ENCODE data around the gene RGS4. TPM values are rescaled to one million over a fixed set of nuclear protein-coding genes. Genes with fewer than 3 reads are reported as not detected.

Gene RGS4
- total RNA-seq, 3 donors from 2014 or later: 2.0 to 6.7 TPM; not detected in 1

DNA sequence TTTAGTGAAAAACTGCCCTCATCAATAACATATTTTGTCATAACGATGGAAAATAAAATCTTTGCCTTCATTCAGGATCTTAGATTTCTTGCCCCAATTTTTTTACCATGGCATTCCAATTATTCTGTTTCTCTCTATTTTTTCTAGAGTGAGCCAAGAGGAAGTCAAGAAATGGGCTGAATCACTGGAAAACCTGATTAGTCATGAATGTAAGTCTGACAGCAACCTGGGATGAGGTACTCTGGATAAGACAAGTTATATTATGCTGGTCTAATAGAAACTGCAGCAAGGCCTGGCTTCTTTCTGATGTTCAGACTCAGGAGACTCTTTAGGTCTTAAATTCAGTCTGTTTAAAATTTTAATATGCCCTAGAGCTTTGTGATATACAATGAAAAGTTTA is 3.5 kb downstream of the RGS4 start:
- H3K27ac ChIP-seq: no peak overlapping the region
- intact Hi-C loops (cut with DNase I; ENCODE audit: low total_unique reads): no loop called here
- TF ChIP-seq, protein P1, sequence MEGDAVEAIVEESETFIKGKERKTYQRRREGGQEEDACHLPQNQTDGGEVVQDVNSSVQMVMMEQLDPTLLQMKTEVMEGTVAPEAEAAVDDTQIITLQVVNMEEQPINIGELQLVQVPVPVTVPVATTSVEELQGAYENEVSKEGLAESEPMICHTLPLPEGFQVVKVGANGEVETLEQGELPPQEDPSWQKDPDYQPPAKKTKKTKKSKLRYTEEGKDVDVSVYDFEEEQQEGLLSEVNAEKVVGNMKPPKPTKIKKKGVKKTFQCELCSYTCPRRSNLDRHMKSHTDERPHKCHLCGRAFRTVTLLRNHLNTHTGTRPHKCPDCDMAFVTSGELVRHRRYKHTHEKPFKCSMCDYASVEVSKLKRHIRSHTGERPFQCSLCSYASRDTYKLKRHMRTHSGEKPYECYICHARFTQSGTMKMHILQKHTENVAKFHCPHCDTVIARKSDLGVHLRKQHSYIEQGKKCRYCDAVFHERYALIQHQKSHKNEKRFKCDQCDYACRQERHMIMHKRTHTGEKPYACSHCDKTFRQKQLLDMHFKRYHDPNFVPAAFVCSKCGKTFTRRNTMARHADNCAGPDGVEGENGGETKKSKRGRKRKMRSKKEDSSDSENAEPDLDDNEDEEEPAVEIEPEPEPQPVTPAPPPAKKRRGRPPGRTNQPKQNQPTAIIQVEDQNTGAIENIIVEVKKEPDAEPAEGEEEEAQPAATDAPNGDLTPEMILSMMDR (IDR thresholded peaks at IDR 0.05): no peak
- TF ChIP-seq POLR2A (IDR thresholded peaks at IDR 0.05) (no peak), POLR2AphosphoS5 (IDR thresholded peaks at IDR 0.05) (no peak)
- no peak overlapping the region for H3K4me3 ChIP-seq
- no peaks in the 10 kb centered on the region for H3K27me3 ChIP-seq
- H3K36me3 ChIP-seq: no peaks in the 10 kb centered on the region
- DNase-seq (ENCODE audit: low spot score in 2 of 2): no peak
- H3K9me3 ChIP-seq: no peaks in the 10 kb centered on the region
- H3K4me1 ChIP-seq: no peaks in the 10 kb centered on the region

- DNase-seq (ENCODE audit: low spot score in 2 of 2): no peak
- TF ChIP-seq, protein P1 (IDR thresholded peaks at IDR 0.05): no peak
- TF ChIP-seq POLR2AphosphoS5 (IDR thresholded peaks at IDR 0.05) (no peak), POLR2A (IDR thresholded peaks at IDR 0.05) (no peak)
- Histone ChIP-seq H3K4me3 (no peak overlapping the region), H3K27me3 (no peaks in the 10 kb centered on the region), H3K9me3 (no peaks in the 10 kb centered on the region), H3K36me3 (no peaks in the 10 kb centered on the region), H3K27ac (no peak overlapping the region), H3K4me1 (no peaks in the 10 kb centered on the region)
- intact Hi-C loops (cut with DNase I; ENCODE audit: low total_unique reads): no loop called here
Observed at GRCh38 chr1:163074004-163074403, 4.8 kb downstream of the RGS4 start.

GRCh38 chr1:163074716-163075284 is 5.6 kb downstream of the RGS4 start:
- TF ChIP-seq POLR2A (IDR thresholded peaks at IDR 0.05): no peak
- TF ChIP-seq, protein P1 (IDR thresholded peaks at IDR 0.05): no peak
- no peak for TF ChIP-seq POLR2AphosphoS5 (IDR thresholded peaks at IDR 0.05)

GRCh38 chr1:163076044-163076443 is 6.9 kb downstream of the RGS4 start:
- no peaks in the 10 kb centered on the region for H3K36me3 ChIP-seq
- no peak overlapping the region for H3K27ac ChIP-seq
- intact Hi-C loops (cut with DNase I; ENCODE audit: low total_unique reads): no loop called here
- TF ChIP-seq POLR2A (IDR thresholded peaks at IDR 0.05): no peak
- TF ChIP-seq, protein P1 (IDR thresholded peaks at IDR 0.05): no peak
- TF ChIP-seq POLR2AphosphoS5 (IDR thresholded peaks at IDR 0.05): no peak
- H3K27me3 ChIP-seq: no peaks in the 10 kb centered on the region
- no peaks in the 10 kb centered on the region for H3K4me1 ChIP-seq
- no peaks in the 10 kb centered on the region for H3K9me3 ChIP-seq
- DNase-seq (ENCODE audit: low spot score in 2 of 2): no peak
- no peak overlapping the region for H3K4me3 ChIP-seq

More at GRCh38 chr1:163074716-163075284, 5.6 kb downstream of the RGS4 start:
- DNase-seq (ENCODE audit: low spot score in 2 of 2): no peak
- Histone ChIP-seq H3K4me1 (no peaks in the 10 kb centered on the region), H3K4me3 (no peak overlapping the region), H3K36me3 (no peaks in the 10 kb centered on the region), H3K27me3 (no peaks in the 10 kb centered on the region), H3K27ac (no peak overlapping the region), H3K9me3 (no peaks in the 10 kb centered on the region)
- intact Hi-C loops (cut with DNase I; ENCODE audit: low total_unique reads): no loop called here

- no peak for TF ChIP-seq POLR2AphosphoS5 (IDR thresholded peaks at IDR 0.05)
- TF ChIP-seq POLR2A (IDR thresholded peaks at IDR 0.05): no peak
- TF ChIP-seq, protein P1 (IDR thresholded peaks at IDR 0.05): no peak
- Histone ChIP-seq H3K36me3 (no peaks in the 10 kb centered on the region), H3K9me3 (no peaks in the 10 kb centered on the region), H3K4me3 (no peak overlapping the region), H3K27me3 (no peaks in the 10 kb centered on the region), H3K27ac (no peak overlapping the region), H3K4me1 (no peaks in the 10 kb centered on the region)
- DNase-seq (ENCODE audit: low spot score in 2 of 2): no peak
- intact Hi-C loops (cut with DNase I; ENCODE audit: low total_unique reads): no loop called here
Observed at GRCh38 chr1:163076446-163076845, 7.3 kb downstream of the RGS4 start.
